Fibroblast of villous mesenchyme (primary cell): ENCODE results near the gene SMIM5. TPM values are rescaled to one million over a fixed set of nuclear protein-coding genes. Genes with fewer than 3 reads are reported as not detected.
A peak's percentile ranks its signal among the peaks of the same experiment; 100 is the strongest.

Experiments used
- DNase-seq: peaks from one replicate; pipeline ENCODE4 v3.0.0-alpha.2; 2010; ENCODE audit warnings: low read depth
- H3K4me3 ChIP-seq: 2 replicates; pipeline ENCODE4 v1.5.1; 2011; ENCODE audit warnings: low read depth, mild to moderate bottlenecking, low read length
- total RNA-seq: library from RNA; depleted of rRNA; stranded (reverse); fragments of >200 nt; gene quantifications from 2 replicates; pipeline ENCODE4 v1.2.3, GENCODE V29; 2012
- TF ChIP-seq, protein P1 (sequence below): IDR thresholded peaks from 2 replicates; pipeline ENCODE4 v1.5.1; 2012; ENCODE audit warnings: low read depth, mild to moderate bottlenecking, low read length; ENCODE audit not compliant: insufficient read depth

Gene SMIM5
- total RNA-seq, 1 donor = under 0.01 TPM

DNA sequence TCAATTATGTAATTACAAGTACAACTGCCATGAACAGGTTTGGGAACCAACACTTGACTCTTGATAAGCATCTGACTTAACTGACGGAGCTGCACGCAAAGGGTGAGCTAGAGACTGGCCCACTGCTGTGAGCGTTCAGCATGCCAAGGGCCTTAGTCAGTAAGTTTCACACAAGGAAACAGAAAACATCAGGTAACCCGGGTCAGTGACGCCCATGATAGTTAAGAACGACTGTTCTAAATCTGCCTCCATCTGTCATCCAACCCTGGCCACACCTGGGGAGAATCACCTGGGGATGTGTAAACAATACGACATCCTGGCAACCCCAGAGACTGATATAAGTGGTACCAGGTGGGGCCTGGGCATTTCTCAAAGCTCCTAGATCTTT, 12.3 kb downstream of the SMIM5 start:
- TF ChIP-seq, protein P1, sequence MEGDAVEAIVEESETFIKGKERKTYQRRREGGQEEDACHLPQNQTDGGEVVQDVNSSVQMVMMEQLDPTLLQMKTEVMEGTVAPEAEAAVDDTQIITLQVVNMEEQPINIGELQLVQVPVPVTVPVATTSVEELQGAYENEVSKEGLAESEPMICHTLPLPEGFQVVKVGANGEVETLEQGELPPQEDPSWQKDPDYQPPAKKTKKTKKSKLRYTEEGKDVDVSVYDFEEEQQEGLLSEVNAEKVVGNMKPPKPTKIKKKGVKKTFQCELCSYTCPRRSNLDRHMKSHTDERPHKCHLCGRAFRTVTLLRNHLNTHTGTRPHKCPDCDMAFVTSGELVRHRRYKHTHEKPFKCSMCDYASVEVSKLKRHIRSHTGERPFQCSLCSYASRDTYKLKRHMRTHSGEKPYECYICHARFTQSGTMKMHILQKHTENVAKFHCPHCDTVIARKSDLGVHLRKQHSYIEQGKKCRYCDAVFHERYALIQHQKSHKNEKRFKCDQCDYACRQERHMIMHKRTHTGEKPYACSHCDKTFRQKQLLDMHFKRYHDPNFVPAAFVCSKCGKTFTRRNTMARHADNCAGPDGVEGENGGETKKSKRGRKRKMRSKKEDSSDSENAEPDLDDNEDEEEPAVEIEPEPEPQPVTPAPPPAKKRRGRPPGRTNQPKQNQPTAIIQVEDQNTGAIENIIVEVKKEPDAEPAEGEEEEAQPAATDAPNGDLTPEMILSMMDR = no peak
- DNase-seq = peak; percentile 25
- H3K4me3 ChIP-seq = no peak overlapping the region

DNA sequence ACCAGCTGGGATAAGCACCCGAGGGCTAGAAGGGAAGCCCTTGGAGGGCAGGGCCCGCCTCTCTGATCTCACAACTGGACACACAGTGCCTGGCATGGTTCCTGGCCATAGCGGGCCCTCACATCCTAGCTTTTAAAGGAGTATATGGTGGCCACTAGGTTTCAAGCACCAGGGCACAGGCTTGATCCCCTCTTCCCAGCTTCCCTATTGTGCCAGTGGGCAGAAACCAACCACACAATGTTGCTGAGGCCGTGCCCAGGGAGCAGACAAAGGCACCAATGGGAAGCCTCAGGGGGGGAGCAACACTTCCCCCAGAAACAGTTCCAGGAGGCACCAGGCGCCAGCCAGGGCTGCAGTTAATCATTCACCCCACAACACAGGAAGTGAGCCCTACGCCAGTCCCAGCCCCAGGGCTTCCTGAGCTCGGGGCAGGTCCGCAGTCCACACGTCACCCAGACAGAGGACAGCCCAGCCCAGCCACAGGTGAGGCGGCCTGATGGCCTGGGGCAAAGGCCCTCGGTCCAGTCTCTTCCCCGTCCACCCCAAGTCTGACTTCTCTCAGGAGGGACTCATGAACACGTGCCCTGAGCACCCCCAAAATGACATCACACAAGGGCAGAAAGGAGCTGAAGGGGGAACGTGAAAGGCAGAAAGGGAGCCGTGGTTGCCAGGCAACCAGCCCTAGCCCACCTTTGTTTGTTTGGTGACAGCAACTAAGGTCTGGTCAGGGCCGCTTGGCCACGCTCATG, 12.8 kb downstream of the SMIM5 start:
- TF ChIP-seq, protein P1 = no peak
- no peak overlapping the region for H3K4me3 ChIP-seq
- DNase-seq = no peak

DNA sequence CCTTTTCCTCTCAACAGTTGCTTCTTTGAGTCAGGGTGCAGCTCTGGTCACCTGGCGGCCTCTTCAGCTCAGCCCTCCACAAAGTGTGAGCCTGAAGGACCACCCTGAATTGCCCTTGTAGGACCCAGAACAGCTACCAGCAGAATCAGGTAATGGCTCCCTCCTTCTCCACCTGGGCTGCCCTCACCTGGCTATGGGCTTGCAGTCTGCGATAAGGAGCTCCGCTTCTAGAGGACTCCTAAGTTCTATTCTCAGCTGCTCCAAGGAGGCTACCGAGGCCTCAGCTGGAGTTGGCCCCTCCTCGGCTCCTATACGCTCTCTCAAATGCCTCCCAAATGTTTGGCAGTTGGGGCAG, 13.4 kb downstream of the SMIM5 start:
- TF ChIP-seq, protein P1 = no peak
- DNase-seq = no peak
- H3K4me3 ChIP-seq = no peak overlapping the region

DNA sequence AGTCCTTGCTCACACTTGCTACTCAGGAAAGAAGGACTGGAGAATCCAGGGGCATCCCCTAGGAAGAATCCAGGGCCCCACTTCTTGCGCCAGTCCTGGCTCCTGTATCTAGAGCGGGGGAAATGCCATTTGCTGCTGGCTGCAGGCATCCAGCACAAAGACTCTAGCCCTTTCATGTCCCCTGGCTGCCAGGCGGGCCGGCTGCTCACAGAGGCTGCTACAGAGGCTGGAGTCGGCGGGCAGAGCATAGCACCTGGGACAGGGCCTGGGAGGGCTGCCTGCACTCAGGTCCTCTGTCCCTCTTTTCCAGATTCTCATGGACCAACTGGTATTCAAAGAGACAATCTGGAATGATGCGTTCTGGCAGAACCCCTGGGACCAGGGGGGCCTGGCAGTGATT, 13.8 kb downstream of the SMIM5 start:
- TF ChIP-seq, protein P1 = no peak
- H3K4me3 ChIP-seq = no peak overlapping the region
- no peak for DNase-seq

DNA sequence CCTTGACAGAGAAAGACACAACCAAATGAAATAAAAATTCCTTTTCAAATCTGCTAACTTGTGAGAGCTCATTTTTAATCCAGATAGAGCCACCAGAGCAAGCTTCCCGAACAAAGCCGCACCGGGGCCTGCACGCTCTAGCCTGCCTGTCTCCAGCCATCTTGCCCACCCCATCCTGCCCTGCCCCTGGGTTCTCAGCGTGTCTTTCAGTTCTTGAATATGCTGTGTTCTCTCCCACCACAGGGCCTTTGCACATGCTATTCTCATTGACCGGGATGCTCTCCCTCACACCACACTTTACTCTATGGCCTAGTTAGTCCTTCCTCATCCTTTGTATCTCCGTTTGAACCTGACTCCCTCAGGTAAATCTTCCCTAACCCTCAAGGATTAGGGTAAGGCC, 14.7 kb downstream of the SMIM5 start:
- no peak for DNase-seq
- TF ChIP-seq, protein P1 = no peak
- no peak overlapping the region for H3K4me3 ChIP-seq

DNA sequence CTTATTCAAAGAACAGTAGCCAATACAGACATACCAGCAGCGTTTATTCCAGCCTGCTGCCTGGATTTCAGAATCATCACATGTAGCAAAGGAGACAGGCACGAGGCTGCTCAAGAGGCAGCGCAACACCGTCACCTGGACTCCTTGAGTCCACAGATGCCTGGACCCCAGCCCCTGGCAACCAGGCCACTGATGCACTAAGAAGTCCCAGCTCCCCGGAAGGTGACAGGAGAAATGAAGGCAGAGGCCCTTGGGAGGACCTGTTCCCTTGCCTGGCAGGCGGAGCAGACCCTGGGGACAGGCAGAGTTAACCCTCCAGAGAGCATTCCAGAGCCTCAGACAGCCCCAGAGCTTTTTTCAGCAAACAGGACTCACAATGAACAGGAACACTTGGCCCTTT, 16.5 kb downstream of the SMIM5 start:
- TF ChIP-seq, protein P1 = no peak
- DNase-seq = no peak
- no peak overlapping the region for H3K4me3 ChIP-seq

DNA sequence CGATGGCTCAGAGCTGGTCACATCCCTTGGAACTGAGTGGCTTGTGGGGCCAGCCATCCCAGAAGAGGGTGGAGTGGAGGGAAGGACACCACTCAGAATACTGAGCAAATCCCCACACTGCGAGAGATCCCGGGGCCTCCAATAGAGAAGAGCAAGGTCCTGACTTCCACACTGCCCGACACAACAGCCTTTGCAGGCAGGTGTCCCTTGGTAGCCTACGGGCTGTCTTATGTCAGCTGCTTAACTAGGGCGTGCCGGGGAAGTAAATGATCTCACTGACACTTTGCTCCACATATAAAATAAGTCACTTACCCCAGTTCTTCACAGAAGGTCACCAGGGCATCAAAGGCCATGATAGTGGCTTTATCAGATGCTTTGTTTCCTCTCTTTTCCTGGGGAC, 17.6 kb downstream of the SMIM5 start:
- H3K4me3 ChIP-seq = no peak overlapping the region
- no peak for DNase-seq
- TF ChIP-seq, protein P1 = no peak
